HuH-7.5 (cell line): ENCODE measurements around the gene CLDN6.
"Not testable (repeated sequence)": the region's sequence is repeated elsewhere in the genome, so short reads cannot be mapped to it uniquely, and the experiment has no call there.

Experiments
- DNase-seq: peaks from one replicate; pipeline ENCODE4 v3.0.0; 2011; ENCODE audit warnings: low spot score

The CLDN6 gene

GRCh38 chr16:3017794-3018506 lies at the start of gene CLDN6:
TSS of gene CLDN6 (minus strand) at chr16:3018183. CDS start at chr16:3016021, 2,162 bp downstream.
- peak; percentile 61 for DNase-seq

DNA sequence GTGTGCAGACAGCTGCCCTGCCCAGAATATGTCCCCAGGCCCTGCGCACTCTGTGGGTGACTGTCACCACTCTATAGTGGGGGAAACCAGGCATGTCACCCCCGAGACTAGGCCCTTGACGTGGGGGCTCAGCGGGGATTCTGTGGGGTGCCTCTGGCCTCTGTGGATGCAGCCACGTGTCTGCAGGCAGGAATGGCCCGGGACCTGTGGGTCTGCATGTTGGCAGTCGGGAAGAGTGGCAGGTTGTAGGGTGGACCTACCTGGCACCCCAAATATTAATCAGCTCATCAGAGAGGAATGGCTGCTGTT lies 48.4 kb upstream of the CLDN6 start:
- no peak for DNase-seq

DNA sequence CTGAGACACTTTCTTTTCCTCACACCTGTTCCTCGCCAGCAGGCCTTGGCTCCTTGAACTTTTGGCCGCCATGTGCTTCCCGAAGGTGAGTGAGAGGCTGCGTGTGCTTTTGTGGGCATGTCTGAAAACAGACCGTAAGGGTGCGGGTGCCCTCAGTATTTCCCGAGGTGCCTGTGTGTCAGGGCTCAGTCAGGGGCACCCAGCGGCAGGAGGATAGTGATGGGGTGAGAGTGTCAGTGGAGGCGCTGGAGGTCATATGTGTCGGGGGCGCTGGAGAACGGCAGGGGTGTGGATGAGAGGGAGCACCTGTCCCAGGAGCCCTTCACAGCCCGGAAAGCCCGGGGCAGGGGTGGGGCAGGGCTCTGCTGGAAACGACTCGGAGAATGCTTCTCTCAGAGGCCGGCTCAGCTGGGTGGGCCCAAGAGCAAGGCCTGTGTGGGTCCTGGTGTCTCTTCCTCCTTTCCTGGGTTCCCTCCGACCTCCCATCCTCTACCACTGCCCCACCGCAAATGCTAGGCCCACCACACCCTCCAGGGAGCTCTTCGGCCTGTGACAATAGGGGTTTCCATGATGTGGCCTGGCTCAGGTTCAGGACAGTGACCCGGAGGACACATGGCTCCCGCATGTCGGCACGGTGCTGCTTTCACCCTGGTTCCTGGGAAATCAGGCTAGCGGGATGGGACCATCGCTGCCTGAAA lies 47.9 kb upstream of the CLDN6 start:
- no peak for DNase-seq

DNA sequence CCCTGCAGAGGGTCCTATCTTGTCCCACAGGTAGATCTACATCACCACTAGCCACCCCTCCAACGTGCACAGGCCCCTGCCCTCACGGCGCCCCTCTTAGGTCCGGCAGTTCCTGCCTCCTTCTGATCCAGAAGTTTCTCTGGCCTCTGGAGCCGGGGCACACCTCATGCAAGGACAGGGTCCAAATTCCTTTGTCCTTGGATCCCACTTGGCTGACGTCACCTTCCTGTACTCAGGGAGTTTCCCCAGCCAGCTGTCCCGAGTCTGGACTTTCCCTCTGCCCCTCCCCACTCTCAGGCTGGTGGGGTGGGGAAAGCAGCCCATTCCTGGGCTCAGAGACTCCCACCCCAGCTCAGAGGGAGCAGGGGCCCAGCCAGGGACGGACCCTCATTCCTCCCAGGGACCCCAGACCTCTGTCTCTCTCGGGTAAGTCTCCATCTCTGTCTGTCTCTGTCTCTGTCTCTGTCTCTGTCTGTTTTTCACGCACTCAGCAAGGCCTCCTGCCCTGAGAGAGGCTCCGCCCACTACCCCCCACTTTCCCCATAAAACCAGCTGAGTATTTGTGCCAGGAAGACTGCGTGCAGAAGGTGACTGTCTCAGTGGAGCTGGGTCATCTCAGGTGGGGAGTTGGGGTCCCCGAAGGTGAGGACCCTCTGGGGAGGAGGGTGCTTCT lies 47.2 kb upstream of the CLDN6 start, which contains the start of gene IL32:
Gene IL32 (plus strand): TSS at position 572 of the 673 bp plus-strand sequence. CDS start 172 bp downstream, outside the sequence.
- DNase-seq: peak; percentile 63

GRCh38 chr16:3063625-3064386 lies 45.8 kb upstream of the CLDN6 start:
- no peak for DNase-seq

GRCh38 chr16:3062553-3062952 lies 44.6 kb upstream of the CLDN6 start:
- DNase-seq: no peak

DNA sequence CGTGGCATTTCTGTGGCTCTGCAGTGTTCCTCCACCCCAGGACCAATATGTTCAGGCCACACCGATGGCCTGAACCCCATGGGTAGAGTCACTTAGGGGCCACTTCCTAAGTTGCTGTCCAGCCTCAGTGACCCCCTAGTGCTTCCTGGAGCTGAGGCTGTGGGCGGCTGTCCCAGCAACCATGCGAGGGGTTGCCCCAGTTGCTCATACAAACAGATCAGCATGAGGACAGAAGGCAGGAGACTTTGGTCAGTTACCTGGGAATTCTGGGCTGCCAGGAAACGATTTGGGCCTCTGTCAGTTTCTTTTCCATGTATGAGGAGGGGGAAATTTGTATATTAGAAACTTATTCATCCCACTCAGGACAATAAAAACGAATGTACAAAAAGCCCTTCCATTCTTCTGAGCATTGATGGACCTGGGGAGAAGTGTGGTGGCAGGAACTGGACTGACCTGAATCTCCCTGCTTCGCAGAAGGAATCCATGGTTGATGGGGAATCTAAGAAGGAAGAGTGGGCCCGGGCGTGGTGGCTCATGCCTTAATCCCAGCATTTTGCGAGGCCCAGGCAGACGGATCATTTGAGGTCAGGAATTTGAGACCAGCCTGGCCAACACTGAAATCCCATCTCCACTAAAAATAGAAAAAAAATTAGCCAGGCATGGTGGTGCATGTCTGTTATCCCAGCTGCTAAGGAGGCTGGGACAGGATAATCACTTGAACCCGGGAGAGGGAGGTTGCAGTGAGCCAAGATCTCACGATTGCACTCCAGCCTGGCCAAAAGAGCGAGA lies 42.5 kb upstream of the CLDN6 start:
- no peak for DNase-seq

DNA sequence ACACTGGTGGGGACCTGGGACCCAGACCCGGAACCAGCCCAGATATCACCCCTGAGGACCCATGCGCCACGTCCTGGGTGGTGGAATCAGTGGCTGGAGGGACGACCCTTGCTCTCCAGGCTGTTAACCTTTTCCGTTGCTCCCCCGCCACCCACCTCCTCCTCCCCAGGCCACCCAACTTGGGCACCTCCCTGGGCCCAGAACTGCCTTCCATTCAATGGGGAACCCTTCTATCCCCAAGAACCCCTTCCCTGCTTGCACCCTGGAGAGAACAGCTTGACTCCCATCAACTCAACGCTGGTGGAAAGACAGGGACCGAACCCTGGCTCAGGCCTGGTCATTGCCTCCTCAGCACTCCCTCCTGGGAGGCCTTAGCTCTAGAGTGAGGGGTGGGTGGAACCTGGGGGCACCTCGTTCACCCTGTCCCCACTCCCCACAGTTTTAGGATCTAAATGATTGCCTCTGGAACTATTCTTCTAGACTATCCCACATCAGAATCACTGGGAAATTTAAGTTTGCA lies 41.8 kb upstream of the CLDN6 start:
- DNase-seq: no peak

- peak; percentile 71 for DNase-seq
Measured at GRCh38 chr16:3059041-3059722, 41.2 kb upstream of the CLDN6 start.

GRCh38 chr16:3058139-3059030 lies 40.4 kb upstream of the CLDN6 start:
- DNase-seq: no peak

- no peak for DNase-seq
Measured at GRCh38 chr16:3057181-3058138, 39.5 kb upstream of the CLDN6 start.

GRCh38 chr16:3056336-3057180 lies 38.6 kb upstream of the CLDN6 start:
- no peak for DNase-seq

- not testable (repeated sequence) for DNase-seq
Measured at GRCh38 chr16:3055734-3056115, 37.7 kb upstream of the CLDN6 start.

- no peak for DNase-seq
Measured at GRCh38 chr16:3054965-3055733, 37.2 kb upstream of the CLDN6 start.

GRCh38 chr16:3053330-3053710 lies 35.3 kb upstream of the CLDN6 start:
- not testable (repeated sequence) for DNase-seq

GRCh38 chr16:3052571-3053329 lies 34.8 kb upstream of the CLDN6 start:
- not testable (repeated sequence) for DNase-seq
